SK-N-SH (cell line): ENCODE measurements around the gene CARD8. TPM values are rescaled to one million over a fixed set of nuclear protein-coding genes. Genes with fewer than 3 reads are reported as not detected.

Source experiments
- CTCF ChIA-PET: fragments of 300-600, 350-600 bp; formaldehyde crosslinking; extraction: SDS; loops from one replicate; lab custom pipeline; 2021; lab: Yijun Ruan, JAX
- POLR2A ChIA-PET: fragments of 350-600 bp; sonication (Branson Sonifier 250); formaldehyde crosslinking; extraction: SDS; loops from one replicate; lab custom pipeline; 2020; ENCODE audit warnings: antibody characterized with exemption, inconsistent platforms; lab: Yijun Ruan, JAX
- DNase-seq: peaks from one replicate; pipeline ENCODE4 v3.0.0; 2012
- H2AFZ ChIP-seq: fragments of 200-600 bp; sonication (generic); 2 replicates; pipeline ENCODE4 v1.8.1; 2016; ENCODE audit warnings: antibody characterized with exemption, mild to moderate bottlenecking, low read depth
- H3F3A ChIP-seq: fragments of 200-600 bp; sonication (generic); replicated peaks from 2 replicates; pipeline ENCODE3; 2016; ENCODE audit warnings: antibody characterized with exemption, mild to moderate bottlenecking; ENCODE audit not compliant: insufficient read depth
- H3K27ac ChIP-seq, 2 experiments: fragments of 200-500 bp in 1 of 2; fragments of 200-600 bp in 1 of 2; sonication (Bioruptor generic) in 1 of 2; sonication (generic), shearing (Covaris generic) in 1 of 2; 2 replicates each; pipeline versions ENCODE4 v1.5.1 to v1.6.1; 2014 to 2016; ENCODE audit warnings: low read depth in 2 of 2, inconsistent platforms in 1 of 2, low read length in 1 of 2, mild to moderate bottlenecking in 1 of 2, mixed read lengths in 1 of 2
- H3K27me3 ChIP-seq: fragments of 200-600 bp; sonication (generic), shearing (Covaris generic); 2 replicates; pipeline ENCODE4 v1.6.1; 2016; ENCODE audit warnings: mixed run types; ENCODE audit not compliant: insufficient read depth
- H3K36me3 ChIP-seq, 2 experiments: fragments of 200-500 bp in 1 of 2; fragments of 200-600 bp in 1 of 2; sonication (Bioruptor generic) in 1 of 2; sonication (generic) in 1 of 2; replicated peaks in 1 of 2; 2 replicates each; pipeline versions ENCODE3 to v1.5.1; 2014 to 2016; ENCODE audit warnings: low read length in 1 of 2, mild to moderate bottlenecking in 1 of 2; ENCODE audit not compliant: insufficient read depth in 2 of 2, control insufficient read depth in 1 of 2
- H3K4me1 ChIP-seq, 2 experiments: fragments of 200-500 bp in 1 of 2; fragments of 200-600 bp in 1 of 2; sonication (Bioruptor generic) in 1 of 2; sonication (generic), shearing (Covaris generic) in 1 of 2; 2 replicates each; pipeline versions ENCODE4 v1.5.1 to v1.6.1; 2014 to 2016; ENCODE audit warnings: low read depth in 1 of 2, low read length in 1 of 2, mixed run types in 1 of 2; ENCODE audit not compliant: insufficient read depth in 2 of 2, control insufficient read depth in 1 of 2
- H3K4me2 ChIP-seq: fragments of 200-600 bp; sonication (generic), shearing (Covaris generic); 2 replicates; pipeline ENCODE4 v1.6.1; 2017; ENCODE audit warnings: mixed run types
- H3K4me3 ChIP-seq, 2 experiments: fragments of 200-500 bp in 1 of 2; fragments of 200-600 bp in 1 of 2; sonication (Bioruptor generic) in 1 of 2; sonication (generic), shearing (Covaris generic) in 1 of 2; 2 replicates each; pipeline versions ENCODE4 v1.5.1 to v1.8.1; 2014 to 2016; ENCODE audit warnings: low read depth in 2 of 2, inconsistent platforms in 1 of 2, low read length in 1 of 2, mild to moderate bottlenecking in 1 of 2, mixed read lengths in 1 of 2, moderate library complexity in 1 of 2
- H3K79me2 ChIP-seq: fragments of 200-600 bp; sonication (generic); 2 replicates; pipeline ENCODE4 v1.8.1; 2017; ENCODE audit warnings: mild to moderate bottlenecking; ENCODE audit not compliant: insufficient read depth
- H3K9ac ChIP-seq: fragments of 200-600 bp; sonication (generic); 2 replicates; pipeline ENCODE4 v1.6.1; 2017; ENCODE audit warnings: mixed run types
- H3K9me2 ChIP-seq: fragments of 200-600 bp; sonication (generic); 2 replicates; pipeline ENCODE4 v1.6.1; 2017; ENCODE audit warnings: mixed run types
- H3K9me3 ChIP-seq: fragments of 200-600 bp; sonication (generic); 2 replicates; pipeline ENCODE4 v1.6.1; 2017; ENCODE audit warnings: mixed run types, mild to moderate bottlenecking, moderate library complexity
- H4K20me1 ChIP-seq: fragments of 200-600 bp; sonication (generic); 2 replicates; pipeline ENCODE4 v1.6.1; 2017; ENCODE audit warnings: mild to moderate bottlenecking, mixed run types; ENCODE audit not compliant: insufficient read depth
- CTCF ChIP-seq: fragments of 200-600 bp; sonication (generic); IDR thresholded peaks from 2 replicates; pipeline ENCODE4 v1.6.1; 2017; ENCODE audit warnings: antibody characterized with exemption, mild to moderate bottlenecking, moderate library complexity
- EZH2phosphoT487 ChIP-seq: fragments of 200-600 bp; sonication (generic); IDR thresholded peaks from 2 replicates; pipeline ENCODE4 v1.6.1; 2017; ENCODE audit warnings: low read depth, mixed run types, mild to moderate bottlenecking, antibody characterized with exemption, moderate library complexity, borderline replicate concordance
- IRF3 ChIP-seq: fragments of 150-350 bp; IDR thresholded peaks from 2 replicates; pipeline ENCODE4 v1.6.1; 2016; ENCODE audit warnings: mild to moderate bottlenecking, low read depth, low read length
- MEF2A ChIP-seq: IDR thresholded peaks from 2 replicates; pipeline ENCODE4 v1.4.0; 2012; ENCODE audit warnings: low read depth, borderline replicate concordance
- NFIC ChIP-seq: IDR thresholded peaks from 2 replicates; pipeline ENCODE4 v1.4.0; 2012; ENCODE audit warnings: borderline replicate concordance
- NRF1 ChIP-seq: IDR thresholded peaks from 2 replicates; pipeline ENCODE4 v1.6.1; 2012; ENCODE audit warnings: low read depth, mild to moderate bottlenecking, low read length
- POLR2AphosphoS5 ChIP-seq: IDR thresholded peaks from 2 replicates; pipeline ENCODE4 v1.6.1; 2012; ENCODE audit warnings: low read depth, low read length
- RFX5 ChIP-seq: IDR thresholded peaks from 2 replicates; pipeline ENCODE4 v1.6.1; 2012; ENCODE audit warnings: mild to moderate bottlenecking, improper control_type of control experiment, low read length
- SIN3A ChIP-seq: IDR thresholded peaks from 2 replicates; pipeline ENCODE4 v1.6.1; 2012; ENCODE audit warnings: low read depth, mild to moderate bottlenecking, low read length, moderate library complexity, borderline replicate concordance
- SMC3 ChIP-seq: IDR thresholded peaks from 2 replicates; pipeline ENCODE4 v1.6.1; 2012; ENCODE audit warnings: low read depth, low read length, improper control_type of control experiment
- TCF12 ChIP-seq: IDR thresholded peaks from 2 replicates; pipeline ENCODE4 v1.4.0; 2012
- USF1 ChIP-seq: IDR thresholded peaks from 2 replicates; pipeline ENCODE4 v1.4.0; 2012; ENCODE audit warnings: low read depth, borderline replicate concordance
- YY1 ChIP-seq: IDR thresholded peaks from 2 replicates; pipeline ENCODE4 v1.4.0; 2012; ENCODE audit warnings: low read depth, mild to moderate bottlenecking
- WGBS: methylation state at CpG from one replicate; pipeline ENCODE4 v1.1.6; 2017; ENCODE audit warnings: low lambda C conversion rate; 5-methylcytosine and 5-hydroxymethylcytosine counted together
- polyA plus RNA-seq, 3 experiments: library from polyadenylated mRNA; depleted of rRNA; stranded (reverse); fragments of >200 nt; gene quantifications; 2 replicates each; pipeline ENCODE4 v1.2.3, GENCODE V29; 2012
- TF ChIP-seq, protein P1 (sequence below): fragments of 150-350 bp; IDR thresholded peaks from 2 replicates; pipeline ENCODE4 v1.6.1; 2017; ENCODE audit warnings: antibody characterized with exemption, low read length, low read depth, borderline replicate concordance
- TF ChIP-seq, protein P2 (sequence below): IDR thresholded peaks from 2 replicates; pipeline ENCODE4 v1.6.1; 2012; ENCODE audit warnings: mild to moderate bottlenecking, low read depth, low read length, moderate library complexity
- TF ChIP-seq, protein P3 (sequence below): IDR thresholded peaks from 2 replicates; pipeline ENCODE4 v1.4.0; 2012; ENCODE audit warnings: low read depth, borderline replicate concordance

The CARD8 gene
- polyA plus RNA-seq, 1 of the 3 experiments (the other 2 are of a cell fraction) = 16.4 TPM

- H3K36me3 ChIP-seq = no peaks in the 10 kb centered on the region
- no peak overlapping the region for H3K4me2 ChIP-seq
- H3K9ac ChIP-seq = no peak overlapping the region
- H3K79me2 ChIP-seq = peaks cover 19% of the 10 kb centered on the region
- H3K27me3 ChIP-seq = no peaks in the 10 kb centered on the region
- no peaks in the 10 kb centered on the region for H3K9me2 ChIP-seq
- peaks cover 17% of the 10 kb centered on the region for H3F3A ChIP-seq
- 67% methylated on average over 6 of the region's 6 CpGs for WGBS
- H2AFZ ChIP-seq = peak overlapping the region; percentile 63; the same call in 1 of the 2 replicates
- no peak overlapping the region for H3K4me3 ChIP-seq
- POLR2A ChIA-PET = no interaction called here
- H3K9me3 ChIP-seq = no peaks in the 10 kb centered on the region
- CTCF ChIA-PET = interaction anchor here (1.2 kb wide), 1 partner anchor 155 kb away, joined by 3 read pairs; no protein-coding TSS in a partner anchor
- H4K20me1 ChIP-seq = no peaks in the 10 kb centered on the region
- H3K27ac ChIP-seq = peak overlapping the region; percentile 20 to 26; a peak in 2 of 4 replicates
- TF ChIP-seq NRF1 (no peak), SMC3 (no peak), USF1 (no peak), SIN3A (no peak), IRF3 (no peak), TCF12 (no peak), MEF2A (no peak)
- no peak for DNase-seq
- H3K4me1 ChIP-seq = peaks cover 0 to 11% of the 10 kb centered on the region in 2 experiments; a peak in 3 of 4 replicates
These were observed 2.6 kb upstream of the CARD8 start for GRCh38 chr19:48258350-48258749.

- Histone ChIP-seq H3K27ac (no peak overlapping the region), H4K20me1 (no peaks in the 10 kb centered on the region), H3K4me2 (peak overlapping the region; percentile 84), H3K4me3 (peak overlapping the region; percentile 76 to 84; a peak in 3 of 4 replicates), H3K9me3 (no peaks in the 10 kb centered on the region), H3K36me3 (peaks cover 3% of the 10 kb centered on the region in 2 experiments), H3K4me1 (peaks cover 0 to 18% of the 10 kb centered on the region in 2 experiments; a peak in 3 of 4 replicates), H3K27me3 (no peaks in the 10 kb centered on the region), H3K9ac (peak overlapping the region; percentile 89; the same call in 1 of the 2 replicates), H3K79me2 (peaks cover 36% of the 10 kb centered on the region), H3F3A (peaks cover 17% of the 10 kb centered on the region), H2AFZ (peak overlapping the region; percentile 99; the same call in 1 of the 2 replicates), H3K9me2 (no peaks in the 10 kb centered on the region)
- POLR2A ChIA-PET = interaction anchor here (1.9 kb wide), 1 partner anchor 51 kb away, joined by 10 read pairs; no protein-coding TSS in a partner anchor
- CTCF ChIA-PET = interaction anchor here (1.6 to 1.8 kb wide), 2 partner anchors 17 to 36 kb away, joined by 3 to 5 read pairs; no protein-coding TSS in a partner anchor
- 96% methylated on average over 4 of the region's 4 CpGs for WGBS
- DNase-seq = no peak
- TF ChIP-seq POLR2AphosphoS5 = no peak
- TF ChIP-seq EZH2phosphoT487 = no peak
- no peak for TF ChIP-seq YY1
- no peak for TF ChIP-seq RFX5
- no peak for TF ChIP-seq NFIC
- no peak for TF ChIP-seq CTCF
- TF ChIP-seq, protein P1, sequence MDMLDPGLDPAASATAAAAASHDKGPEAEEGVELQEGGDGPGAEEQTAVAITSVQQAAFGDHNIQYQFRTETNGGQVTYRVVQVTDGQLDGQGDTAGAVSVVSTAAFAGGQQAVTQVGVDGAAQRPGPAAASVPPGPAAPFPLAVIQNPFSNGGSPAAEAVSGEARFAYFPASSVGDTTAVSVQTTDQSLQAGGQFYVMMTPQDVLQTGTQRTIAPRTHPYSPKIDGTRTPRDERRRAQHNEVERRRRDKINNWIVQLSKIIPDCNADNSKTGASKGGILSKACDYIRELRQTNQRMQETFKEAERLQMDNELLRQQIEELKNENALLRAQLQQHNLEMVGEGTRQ = no peak
- TF ChIP-seq TCF12 = no peak
- TF ChIP-seq, protein P2, sequence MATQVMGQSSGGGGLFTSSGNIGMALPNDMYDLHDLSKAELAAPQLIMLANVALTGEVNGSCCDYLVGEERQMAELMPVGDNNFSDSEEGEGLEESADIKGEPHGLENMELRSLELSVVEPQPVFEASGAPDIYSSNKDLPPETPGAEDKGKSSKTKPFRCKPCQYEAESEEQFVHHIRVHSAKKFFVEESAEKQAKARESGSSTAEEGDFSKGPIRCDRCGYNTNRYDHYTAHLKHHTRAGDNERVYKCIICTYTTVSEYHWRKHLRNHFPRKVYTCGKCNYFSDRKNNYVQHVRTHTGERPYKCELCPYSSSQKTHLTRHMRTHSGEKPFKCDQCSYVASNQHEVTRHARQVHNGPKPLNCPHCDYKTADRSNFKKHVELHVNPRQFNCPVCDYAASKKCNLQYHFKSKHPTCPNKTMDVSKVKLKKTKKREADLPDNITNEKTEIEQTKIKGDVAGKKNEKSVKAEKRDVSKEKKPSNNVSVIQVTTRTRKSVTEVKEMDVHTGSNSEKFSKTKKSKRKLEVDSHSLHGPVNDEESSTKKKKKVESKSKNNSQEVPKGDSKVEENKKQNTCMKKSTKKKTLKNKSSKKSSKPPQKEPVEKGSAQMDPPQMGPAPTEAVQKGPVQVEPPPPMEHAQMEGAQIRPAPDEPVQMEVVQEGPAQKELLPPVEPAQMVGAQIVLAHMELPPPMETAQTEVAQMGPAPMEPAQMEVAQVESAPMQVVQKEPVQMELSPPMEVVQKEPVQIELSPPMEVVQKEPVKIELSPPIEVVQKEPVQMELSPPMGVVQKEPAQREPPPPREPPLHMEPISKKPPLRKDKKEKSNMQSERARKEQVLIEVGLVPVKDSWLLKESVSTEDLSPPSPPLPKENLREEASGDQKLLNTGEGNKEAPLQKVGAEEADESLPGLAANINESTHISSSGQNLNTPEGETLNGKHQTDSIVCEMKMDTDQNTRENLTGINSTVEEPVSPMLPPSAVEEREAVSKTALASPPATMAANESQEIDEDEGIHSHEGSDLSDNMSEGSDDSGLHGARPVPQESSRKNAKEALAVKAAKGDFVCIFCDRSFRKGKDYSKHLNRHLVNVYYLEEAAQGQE = no peak
- TF ChIP-seq, protein P3, sequence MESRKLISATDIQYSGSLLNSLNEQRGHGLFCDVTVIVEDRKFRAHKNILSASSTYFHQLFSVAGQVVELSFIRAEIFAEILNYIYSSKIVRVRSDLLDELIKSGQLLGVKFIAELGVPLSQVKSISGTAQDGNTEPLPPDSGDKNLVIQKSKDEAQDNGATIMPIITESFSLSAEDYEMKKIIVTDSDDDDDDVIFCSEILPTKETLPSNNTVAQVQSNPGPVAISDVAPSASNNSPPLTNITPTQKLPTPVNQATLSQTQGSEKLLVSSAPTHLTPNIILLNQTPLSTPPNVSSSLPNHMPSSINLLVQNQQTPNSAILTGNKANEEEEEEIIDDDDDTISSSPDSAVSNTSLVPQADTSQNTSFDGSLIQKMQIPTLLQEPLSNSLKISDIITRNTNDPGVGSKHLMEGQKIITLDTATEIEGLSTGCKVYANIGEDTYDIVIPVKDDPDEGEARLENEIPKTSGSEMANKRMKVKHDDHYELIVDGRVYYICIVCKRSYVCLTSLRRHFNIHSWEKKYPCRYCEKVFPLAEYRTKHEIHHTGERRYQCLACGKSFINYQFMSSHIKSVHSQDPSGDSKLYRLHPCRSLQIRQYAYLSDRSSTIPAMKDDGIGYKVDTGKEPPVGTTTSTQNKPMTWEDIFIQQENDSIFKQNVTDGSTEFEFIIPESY = no peak
These were observed 1.2 kb downstream of the CARD8 start for GRCh38 chr19:48254529-48254970.
